ENCODE measurements around the gene LPGAT1.
"Not testable (repeated sequence)": the region's sequence is repeated elsewhere in the genome, so short reads cannot be mapped to it uniquely, and the experiment has no call there.

Gene LPGAT1

DNA sequence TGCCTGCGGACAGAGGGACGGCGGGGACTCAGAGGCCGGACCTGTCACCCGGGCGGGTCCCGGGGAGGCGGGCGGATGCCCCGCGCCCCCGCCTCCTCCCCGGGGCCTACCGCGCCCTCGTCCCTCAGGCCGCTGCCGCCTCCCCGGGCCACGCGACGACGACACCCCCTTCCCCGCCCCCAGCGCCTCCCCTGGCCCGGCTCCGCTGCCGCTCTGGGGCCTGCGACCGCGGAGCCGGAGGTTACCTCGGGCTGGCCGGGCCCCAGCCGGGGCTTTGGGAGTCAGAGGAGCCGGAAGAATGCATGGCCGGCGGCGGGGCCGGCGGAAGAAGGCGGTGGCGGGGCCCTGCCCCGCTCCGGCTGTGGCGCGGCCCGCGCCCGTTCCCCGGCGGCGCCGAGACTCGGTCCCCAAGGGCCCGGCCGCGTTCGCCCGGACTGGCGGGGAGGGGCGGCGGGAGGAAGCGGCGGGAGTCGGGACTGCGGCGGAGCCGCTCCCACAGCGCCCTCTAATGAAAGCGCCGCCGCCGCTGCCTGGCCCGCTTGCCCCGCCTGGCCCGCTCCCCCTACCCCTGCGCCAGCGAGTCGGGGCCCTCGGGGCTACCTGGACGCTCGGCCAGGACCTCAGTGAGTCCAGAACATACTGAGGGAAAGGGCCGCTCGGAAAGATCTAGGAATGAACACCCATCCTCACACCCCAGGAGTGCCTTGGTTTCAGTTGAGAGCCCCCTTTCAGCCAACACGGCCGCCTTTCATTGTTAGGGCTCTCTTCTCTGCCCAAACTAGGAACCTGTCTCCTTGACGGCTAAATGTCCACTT, at the start of gene LPGAT1:
TSS of gene LPGAT1 (minus strand) at position 436 of the 815 bp plus-strand sequence. CDS start 1,467 bp downstream, outside the sequence.
- peak; percentile 26 to 29 for DNase-seq (ENCODE audit: low read depth in 2 of 2)

DNA sequence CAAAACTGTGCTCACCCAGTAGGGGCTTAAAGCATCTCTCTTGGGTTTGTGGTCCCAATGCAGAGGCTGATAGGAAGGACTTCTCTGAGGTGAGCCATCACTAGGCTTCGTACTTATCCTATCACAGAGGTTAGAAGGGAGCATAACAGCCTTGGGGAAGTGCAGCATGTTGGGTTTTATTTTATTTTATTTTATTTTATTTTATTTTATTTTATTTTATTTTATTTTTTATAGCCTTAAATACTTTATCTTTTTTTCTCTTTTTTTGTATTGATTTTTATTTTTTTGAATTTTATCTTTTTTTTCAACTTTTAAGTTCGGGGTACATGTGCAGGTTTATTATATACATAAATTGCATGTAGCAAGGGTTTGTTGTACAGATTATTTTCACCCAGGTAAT, 48.9 kb upstream of the LPGAT1 start:
- no peak for DNase-seq (ENCODE audit: low read depth in 2 of 2)

DNA sequence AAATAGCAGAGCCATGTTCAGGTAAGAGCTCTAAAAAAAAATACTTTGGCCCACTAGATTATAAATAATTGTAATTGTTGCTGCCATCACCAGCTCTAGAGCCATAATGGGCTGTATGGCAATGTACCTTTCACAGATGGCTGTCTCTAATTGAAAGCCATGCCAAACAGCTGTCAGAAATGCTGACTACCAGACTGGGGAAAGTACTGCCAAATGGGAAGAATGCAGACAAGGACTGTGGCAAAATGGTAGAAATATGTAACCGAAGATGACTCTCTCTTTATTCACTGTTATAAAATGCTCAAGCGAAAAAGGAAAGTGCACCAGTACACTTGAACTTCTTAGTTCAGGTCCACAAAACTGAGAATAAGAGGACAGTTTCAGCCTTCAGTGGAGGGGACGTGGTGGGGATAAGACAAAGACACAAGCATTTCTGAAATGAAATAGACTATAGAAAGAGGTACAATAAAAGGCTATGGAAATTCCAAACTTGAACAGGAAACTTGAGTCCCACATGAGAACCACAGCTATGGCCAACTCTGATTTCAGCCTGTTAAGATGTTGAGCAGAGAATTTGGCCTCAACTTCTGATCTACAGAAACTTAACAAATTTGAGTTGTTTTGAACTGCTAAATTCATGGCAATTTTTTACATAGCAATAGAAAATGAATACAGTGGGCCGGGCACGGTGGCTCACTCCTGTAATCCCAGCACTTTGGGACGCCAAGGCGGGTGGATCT, 46.5 kb upstream of the LPGAT1 start:
- no peak for DNase-seq (ENCODE audit: low read depth in 2 of 2)

- DNase-seq (ENCODE audit: low read depth in 2 of 2), result no peak
Observed at GRCh38 chr1:211875541-211875940, 45.0 kb upstream of the LPGAT1 start.

DNA sequence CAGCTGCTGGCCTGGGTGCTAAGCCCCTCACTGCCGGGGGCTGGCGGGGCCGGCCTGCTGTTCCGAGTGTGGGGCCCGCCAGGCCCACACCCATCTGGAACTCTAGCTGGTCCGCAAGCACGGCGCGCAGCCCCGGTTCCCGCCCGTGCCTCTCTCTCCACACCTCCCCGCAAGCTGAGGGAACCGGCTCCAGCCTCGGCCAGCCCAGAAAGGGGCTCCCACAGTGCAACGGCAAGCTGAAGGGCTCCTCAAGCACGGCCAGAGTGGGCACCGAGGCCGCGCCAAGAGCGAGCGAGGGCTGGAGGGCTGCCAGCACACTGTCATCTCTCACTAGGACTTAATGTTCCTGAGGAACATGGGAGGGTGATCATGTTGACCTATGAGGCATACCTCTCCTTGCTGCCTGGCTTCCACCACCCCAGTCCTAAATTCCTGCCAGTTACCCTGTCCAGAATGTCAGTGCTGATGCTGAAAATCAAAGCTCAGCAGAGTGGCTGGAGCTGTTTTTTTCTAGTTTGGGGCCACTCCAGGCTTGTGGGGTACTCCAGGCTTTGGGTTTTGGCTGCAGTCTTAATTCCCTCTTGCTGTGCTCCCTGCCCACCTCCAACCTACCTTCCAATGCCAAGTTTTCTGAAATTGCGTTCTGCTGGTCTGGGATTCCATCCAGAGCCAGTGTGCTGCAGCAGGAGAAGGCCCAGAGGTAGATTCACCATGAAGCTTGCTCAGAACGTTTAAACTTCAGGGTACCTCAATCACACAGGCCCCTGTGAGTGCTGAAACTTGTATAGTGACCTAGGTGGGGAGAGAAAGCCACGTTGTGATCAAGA, 44.2 kb upstream of the LPGAT1 start:
- DNase-seq (ENCODE audit: low read depth in 2 of 2), result no peak

GRCh38 chr1:211873731-211874130, 43.2 kb upstream of the LPGAT1 start:
- not testable (repeated sequence) for DNase-seq (ENCODE audit: low read depth in 2 of 2)

GRCh38 chr1:211870156-211870555, 39.6 kb upstream of the LPGAT1 start:
- no peak for DNase-seq (ENCODE audit: low read depth in 2 of 2)

DNA sequence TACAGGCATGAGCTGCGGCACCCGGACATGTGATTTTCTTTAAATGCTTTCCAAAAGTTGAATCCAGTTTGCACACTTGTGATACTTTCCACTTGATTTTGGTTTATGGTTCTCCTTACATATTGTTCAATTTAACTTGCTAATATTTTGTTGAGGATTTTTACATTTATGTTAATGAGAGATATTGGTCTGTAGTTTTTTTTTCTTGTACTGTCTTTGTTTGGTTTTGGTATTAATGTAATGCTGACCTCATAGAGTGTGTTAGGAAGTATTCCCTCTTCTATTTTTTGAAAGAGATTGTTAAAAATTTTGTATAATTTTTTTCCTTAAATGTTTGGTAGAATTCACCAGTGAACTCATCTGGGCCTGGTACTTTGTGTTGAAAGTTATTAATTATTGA, 34.6 kb upstream of the LPGAT1 start:
- no peak for DNase-seq (ENCODE audit: low read depth in 2 of 2)

GRCh38 chr1:211859405-211859804, 28.8 kb upstream of the LPGAT1 start:
- DNase-seq (ENCODE audit: low read depth in 2 of 2), result no peak

DNA sequence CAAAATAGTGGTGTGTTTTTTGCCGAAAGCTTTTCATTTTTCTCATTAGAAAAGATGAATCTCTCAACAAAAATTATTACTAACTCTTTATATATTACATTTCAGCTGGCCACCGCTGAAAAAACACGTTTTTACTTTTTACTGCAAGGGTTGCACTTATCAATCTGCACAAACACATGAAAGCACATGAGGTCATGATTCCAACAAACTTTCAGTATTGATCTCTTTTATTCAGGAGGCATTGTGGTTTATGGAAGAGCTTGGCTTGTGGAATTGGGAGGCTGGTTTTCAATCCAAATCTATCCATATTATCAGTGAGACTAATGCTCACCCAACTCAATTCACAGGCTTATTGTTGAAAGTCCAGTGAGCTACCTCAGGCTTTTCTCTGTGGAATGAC, 20.6 kb upstream of the LPGAT1 start:
- no peak for DNase-seq (ENCODE audit: low read depth in 2 of 2)

DNA sequence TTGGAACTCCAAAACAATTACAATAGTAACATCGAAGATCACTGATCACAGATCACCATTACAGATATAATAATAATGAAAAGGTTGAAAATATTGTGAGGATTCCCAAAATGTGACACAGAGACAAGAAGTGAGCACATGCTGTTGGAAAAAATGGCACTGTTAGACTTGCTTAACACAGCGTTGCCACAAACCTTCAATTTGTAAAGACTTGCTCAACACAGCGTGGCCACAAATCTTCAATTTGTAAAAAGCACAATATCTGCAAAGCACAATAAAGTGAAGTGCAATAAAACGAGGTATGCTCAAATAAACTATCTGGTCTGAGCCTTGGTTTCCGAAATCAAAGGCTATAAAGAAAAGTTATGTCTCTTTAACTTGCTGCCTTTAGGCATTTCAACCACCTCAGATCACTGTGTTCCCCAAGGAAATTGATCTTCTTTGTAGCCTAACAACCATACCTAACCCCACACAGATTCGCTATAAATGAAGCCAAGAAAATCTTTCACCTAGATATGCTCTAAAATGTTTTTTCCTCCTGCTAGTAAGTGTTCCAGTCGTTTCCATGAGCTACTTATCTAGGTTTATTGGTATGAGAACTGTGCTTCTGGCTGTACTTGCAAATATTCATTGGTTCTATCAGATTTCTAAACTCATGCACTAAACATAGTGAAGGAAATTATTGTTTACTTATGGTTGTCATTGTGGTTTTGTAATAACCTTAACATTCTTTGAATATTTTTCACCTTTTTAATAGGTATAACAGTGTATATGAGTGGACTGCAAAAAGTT, 13.1 kb upstream of the LPGAT1 start:
- DNase-seq (ENCODE audit: low read depth in 2 of 2), result no peak

- no peak for DNase-seq (ENCODE audit: low read depth in 2 of 2)
Observed at GRCh38 chr1:211843018-211843417, 12.5 kb upstream of the LPGAT1 start.

- no peak for DNase-seq (ENCODE audit: low read depth in 2 of 2)
Observed at GRCh38 chr1:211842518-211842917, 12.0 kb upstream of the LPGAT1 start.

- DNase-seq (ENCODE audit: low read depth in 2 of 2), result no peak
Observed at GRCh38 chr1:211839106-211839505, 8.5 kb upstream of the LPGAT1 start.

GRCh38 chr1:211833174-211833820, 2.7 kb upstream of the LPGAT1 start:
- DNase-seq (ENCODE audit: low read depth in 2 of 2), result no peak

GRCh38 chr1:211832661-211833060, 2.1 kb upstream of the LPGAT1 start:
- no peak for DNase-seq (ENCODE audit: low read depth in 2 of 2)

- DNase-seq (ENCODE audit: low read depth in 2 of 2), result no peak
Observed at GRCh38 chr1:211831558-211832323, 1.2 kb upstream of the LPGAT1 start.

- DNase-seq (ENCODE audit: low read depth in 2 of 2), result no peak
Observed at GRCh38 chr1:211830055-211830327, 572 bp downstream of the LPGAT1 start.

- no peak for DNase-seq (ENCODE audit: low read depth in 2 of 2)
Observed at GRCh38 chr1:211829343-211830054, 1.1 kb downstream of the LPGAT1 start.

All from fibroblast of skin of left quadriceps (primary cell).